HG03039 (cell line): ENCODE results near the gene PIERCE2.
"Not testable (repeated sequence)": the region's sequence is repeated elsewhere in the genome, so short reads cannot be mapped to it uniquely, and the experiment has no call there.

Source experiments
- ATAC-seq: cut with Tn5 transposase; IDR thresholded peaks from one replicate; pipeline ENCODE4 v1.9.1; 2021; ENCODE audit warnings: mild to moderate bottlenecking, moderate library complexity; ENCODE audit not compliant: unreplicated experiment

Gene PIERCE2, protein sequence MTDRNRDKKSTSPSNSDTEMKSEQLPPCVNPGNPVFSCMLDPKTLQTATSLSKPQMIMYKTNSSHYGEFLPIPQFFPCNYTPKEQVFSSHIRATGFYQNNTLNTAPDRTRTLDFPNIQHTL

DNA sequence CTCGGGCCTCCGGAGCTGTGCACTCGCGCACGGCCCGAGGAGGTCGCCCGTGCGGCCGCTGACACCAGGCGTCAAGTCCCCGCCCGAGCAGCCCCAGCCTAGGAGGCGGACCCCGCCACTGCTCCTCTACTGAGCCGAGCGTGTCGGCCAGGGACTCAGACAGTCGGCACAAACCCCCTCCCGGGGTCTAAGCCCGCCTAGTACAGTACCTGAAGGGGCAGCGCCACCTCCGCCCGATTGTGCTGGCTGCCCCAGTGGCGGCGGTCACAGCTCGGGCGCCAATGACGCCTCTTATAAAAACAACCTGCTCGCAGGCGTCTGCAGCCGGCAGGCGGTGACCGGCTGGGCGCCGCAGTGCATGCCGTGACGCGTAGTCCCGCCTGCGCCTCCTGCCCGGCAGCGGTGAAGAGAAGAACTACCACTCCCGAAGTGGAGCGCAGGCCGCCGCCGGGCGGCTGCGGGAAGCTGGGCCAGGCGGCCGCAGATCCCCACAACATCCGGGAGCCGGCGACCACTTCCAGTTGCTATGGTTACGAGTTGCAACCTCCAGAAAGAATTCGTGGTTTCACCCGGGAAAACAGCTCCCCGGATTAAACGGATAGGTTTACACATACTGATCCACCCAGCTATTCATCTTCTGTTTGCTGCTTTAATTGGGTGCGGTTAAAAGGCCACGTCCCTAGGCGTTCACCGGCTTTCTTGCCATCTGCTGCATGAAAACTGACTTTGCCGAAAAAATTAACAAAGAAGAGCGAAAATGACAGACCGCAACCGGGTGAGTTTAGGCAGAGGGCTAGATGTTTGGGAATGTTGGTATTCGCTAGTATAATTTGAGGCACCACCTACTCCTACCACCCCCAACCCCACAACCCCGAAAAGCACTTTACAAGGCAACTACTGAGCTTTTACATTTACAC is at the start of gene PIERCE2, which contains the start of gene CCPG1:
TSS of gene PIERCE2 (plus strand) at position 484 of the 917 bp plus-strand sequence. CDS start at position 758, 274 bp downstream.
TSS of gene CCPG1 (minus strand) at position 348 of the 917 bp plus-strand sequence. CDS start 18,935 bp downstream, outside the sequence.
- ATAC-seq: peak; percentile 95

DNA sequence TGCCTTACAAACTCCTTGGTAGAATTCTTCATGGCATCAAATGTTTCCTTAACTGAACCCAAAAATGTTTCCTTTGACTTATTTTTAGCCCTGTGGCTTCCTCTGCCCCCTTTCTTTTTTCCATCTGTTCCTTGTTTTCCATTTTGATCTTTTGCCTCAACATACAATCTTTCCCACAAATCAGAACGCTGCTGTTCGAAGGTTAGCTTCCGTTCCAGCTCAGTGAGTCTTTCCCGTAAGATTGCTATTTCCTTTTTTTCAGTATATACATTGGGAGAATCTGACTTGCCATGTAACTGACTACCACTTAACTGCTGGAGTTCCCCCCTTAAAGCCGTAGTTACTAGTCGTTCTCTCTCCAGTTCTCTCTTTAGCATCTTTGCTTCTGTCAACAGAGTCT is 48.0 kb upstream of the PIERCE2 start:
- no peak for ATAC-seq

- no peak for ATAC-seq
Observed at GRCh38 chr15:55361048-55361447, 47.2 kb upstream of the PIERCE2 start.

DNA sequence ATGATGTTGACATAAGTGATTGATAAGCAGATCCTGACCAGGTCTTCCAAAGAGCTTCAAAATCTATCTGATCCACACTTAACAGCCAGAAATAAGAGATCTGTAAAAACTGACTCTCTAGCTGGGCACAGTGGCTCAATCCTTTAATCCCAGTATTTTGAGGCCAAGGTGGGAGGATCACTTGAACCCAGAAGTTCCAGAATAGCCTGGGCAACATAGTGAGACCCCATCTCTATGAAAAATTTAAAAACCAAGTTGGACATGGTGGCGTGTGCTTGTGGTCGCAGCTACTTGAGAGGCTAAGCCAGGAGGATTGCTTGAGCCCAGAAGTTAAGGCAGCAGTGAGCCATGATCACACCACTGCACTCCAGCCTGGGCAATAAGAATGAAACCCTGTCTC is 45.7 kb upstream of the PIERCE2 start:
- no peak for ATAC-seq

DNA sequence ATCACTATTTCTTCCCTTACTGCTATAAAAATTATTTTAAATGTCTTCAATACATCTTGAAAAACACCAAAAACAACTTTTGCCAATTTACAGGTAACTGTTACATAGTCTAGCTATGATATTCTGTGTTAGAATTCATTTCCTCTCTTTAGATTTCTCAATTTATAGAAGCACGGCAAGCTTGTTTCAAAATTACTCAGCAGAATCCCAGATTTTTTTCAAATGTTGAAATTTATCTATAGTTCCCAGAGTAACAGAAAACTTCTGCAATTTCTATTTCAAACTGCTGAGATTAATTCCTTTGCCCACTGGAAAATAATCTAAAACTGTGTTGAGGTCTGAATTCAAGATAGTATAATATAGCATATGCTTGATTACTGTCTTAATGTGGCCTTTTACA is 41.3 kb upstream of the PIERCE2 start:
- ATAC-seq: no peak

GRCh38 chr15:55372701-55373440 is 35.4 kb upstream of the PIERCE2 start:
- ATAC-seq: no peak

GRCh38 chr15:55379095-55379494 is 29.2 kb upstream of the PIERCE2 start:
- ATAC-seq: no peak

- no peak for ATAC-seq
Observed at GRCh38 chr15:55381595-55381994, 26.7 kb upstream of the PIERCE2 start.

DNA sequence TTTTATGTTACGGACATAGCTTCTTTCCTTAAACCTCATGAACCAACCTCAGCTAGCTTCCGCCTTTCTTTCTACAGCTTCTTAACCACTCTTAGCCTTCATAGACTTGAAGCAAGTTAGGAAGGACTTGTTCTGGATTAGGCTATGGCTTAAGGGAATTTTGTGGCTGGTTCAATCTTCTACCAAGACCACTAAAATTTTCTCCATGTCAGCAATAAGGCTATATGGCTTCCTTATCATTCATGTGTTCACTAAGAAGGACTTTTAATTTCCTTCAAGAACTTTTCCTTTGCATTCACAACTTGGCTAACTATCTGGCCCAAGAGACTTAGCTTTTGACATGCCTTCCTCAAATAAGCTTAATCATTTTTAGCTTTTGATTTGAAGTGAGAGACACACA is 24.6 kb upstream of the PIERCE2 start:
- no peak for ATAC-seq

DNA sequence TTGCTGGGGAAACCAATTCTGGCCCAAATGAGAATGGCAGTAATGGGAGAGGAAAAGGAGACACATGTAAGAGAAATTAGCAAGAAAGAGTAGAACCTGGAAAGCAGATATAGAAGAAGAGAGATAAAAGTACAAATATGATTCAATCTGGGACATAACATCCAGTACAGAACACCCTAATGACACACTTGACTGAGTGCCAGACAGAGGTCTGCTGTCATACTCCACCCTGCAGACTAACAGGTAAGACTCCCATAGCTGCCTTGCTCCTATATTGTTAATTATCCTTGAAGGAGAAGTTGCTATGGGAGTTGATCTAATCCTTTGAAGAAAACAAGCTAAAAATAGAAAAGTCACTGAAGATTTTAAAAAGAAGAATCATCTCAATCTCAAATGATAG is 21.3 kb upstream of the PIERCE2 start:
- ATAC-seq: no peak

GRCh38 chr15:55389264-55389607 is 19.1 kb upstream of the PIERCE2 start:
- no peak for ATAC-seq

DNA sequence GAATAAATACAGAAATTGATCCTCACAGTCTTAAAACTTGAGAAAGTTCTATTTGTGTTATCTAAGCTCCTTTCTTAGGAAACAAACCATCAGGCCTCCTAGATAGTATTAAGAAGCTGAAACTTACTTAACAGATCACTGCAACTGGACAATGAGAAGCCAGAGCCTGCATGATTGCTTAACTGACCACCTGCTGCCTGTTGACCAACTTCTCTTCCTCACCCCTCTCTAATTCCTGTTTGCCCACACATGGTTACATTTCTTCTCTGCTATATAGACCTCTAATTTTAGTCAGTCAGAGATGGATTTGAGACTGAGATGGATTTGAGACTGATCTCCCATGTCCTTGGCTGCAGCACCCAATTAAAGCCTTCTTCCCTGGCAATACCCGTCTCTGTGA is 13.6 kb upstream of the PIERCE2 start:
- no peak for ATAC-seq

DNA sequence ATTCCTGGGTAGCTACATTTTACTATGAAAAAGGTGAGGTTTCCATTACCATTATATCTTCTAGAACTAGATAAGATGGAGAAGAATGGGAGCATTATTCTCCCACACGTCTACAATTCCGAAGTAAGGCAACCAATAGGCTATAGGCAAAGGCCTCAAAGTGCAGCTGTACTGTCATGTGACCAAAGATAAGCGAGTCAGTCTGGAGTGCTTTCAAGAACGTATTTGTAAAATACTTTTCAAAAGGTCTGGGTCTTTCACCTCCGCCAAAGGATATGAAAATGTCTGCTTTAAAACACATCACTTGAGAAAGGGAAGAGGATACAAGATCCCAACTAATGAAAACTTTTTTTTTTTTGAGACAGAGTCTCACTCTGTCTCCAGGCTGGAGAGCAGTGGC is 10.1 kb upstream of the PIERCE2 start:
- no peak for ATAC-seq

GRCh38 chr15:55400050-55400449 is 8.2 kb upstream of the PIERCE2 start:
- not testable (repeated sequence) for ATAC-seq

DNA sequence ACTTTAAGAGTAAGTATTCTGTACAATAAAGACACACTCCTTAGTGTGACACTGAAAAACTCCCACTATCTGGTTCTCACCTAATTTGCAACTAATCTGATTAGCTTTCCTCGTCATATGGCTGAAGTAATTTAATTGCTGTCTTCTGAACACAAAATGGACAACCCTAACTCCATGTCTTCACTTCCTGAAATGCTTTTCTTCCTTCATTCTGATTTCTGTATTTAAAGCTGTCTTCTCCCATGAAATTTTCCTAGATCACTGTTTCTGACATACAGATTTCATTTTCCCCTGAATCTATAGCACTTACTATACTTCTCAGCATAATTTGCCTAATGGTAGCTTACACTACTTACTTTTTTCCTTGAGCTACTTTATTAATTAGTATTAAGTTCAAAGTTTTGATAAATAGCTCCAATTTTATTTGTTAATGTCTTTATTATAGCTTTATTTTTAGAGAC is 6.5 kb upstream of the PIERCE2 start:
- ATAC-seq: no peak

- no peak for ATAC-seq
Observed at GRCh38 chr15:55402707-55403106, 5.6 kb upstream of the PIERCE2 start.

- ATAC-seq: no peak
Observed at GRCh38 chr15:55403531-55403930, 4.8 kb upstream of the PIERCE2 start.

DNA sequence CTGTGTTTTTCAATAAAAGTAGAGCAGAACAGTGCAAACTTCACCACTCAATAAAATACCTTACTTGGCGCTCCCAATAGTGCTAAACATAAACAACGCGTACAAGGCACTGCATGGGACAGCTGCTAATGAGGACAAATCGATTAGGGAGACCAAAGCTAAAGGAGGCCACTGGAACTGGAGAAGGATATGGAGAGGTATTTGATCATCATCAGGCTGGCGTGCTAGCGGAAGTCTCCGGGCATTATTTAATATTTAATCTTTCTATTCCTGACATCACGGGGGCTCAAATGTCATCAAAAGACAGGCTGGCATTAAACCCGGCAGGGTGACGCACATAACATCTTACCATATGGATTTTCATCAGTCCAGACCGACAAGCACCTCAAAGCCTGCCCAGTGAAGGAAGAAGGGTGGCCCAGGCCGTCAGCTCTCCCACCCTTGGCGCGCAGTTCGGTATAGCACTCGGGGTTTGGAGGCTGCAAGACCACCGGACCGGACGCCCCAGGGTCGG is 740 bp upstream of the PIERCE2 start:
- peak; percentile 2 for ATAC-seq

GRCh38 chr15:55408976-55409375 is 681 bp downstream of the PIERCE2 start:
- not testable (repeated sequence) for ATAC-seq

DNA sequence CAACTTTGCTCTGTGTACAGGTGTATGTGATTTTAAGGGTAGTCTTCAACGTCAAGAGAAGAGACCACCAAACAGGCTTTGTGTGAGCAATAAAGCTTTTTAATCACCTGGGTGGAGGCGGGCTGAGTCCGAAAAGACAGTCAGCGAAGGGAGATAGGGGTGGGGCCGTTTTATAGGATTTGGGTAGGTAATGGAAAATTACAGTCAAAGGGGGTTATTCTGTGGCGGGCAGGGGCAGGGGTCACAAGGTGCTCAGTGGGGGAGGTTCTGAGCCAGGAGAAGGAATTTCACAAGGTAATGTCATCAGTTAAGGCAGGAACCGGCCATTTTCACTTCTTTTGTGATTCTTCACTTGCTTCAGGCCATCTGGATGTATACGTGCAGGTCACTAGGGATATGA is 9.4 kb downstream of the PIERCE2 start:
- not testable (repeated sequence) for ATAC-seq

GRCh38 chr15:55420171-55420866 is 12.0 kb downstream of the PIERCE2 start:
- no peak for ATAC-seq
